OCI-LY1 (cell line): ENCODE measurements around the gene C1QTNF6.

Source experiments
- H2AFZ ChIP-seq: fragments of 200-600 bp; sonication (generic), shearing (Covaris generic); 2 replicates; pipeline ENCODE4 v1.6.0; 2014; ENCODE audit warnings: antibody characterized with exemption, mild to moderate bottlenecking, low read length
- H3F3A ChIP-seq: fragments of 200-600 bp; sonication (generic), shearing (Covaris generic); 2 replicates; pipeline ENCODE4 v1.6.0; 2014; ENCODE audit warnings: mild to moderate bottlenecking, antibody characterized with exemption, low read length, moderate library complexity; ENCODE audit not compliant: insufficient read depth
- H3K27ac ChIP-seq: fragments of 200-600 bp; sonication (generic); 2 replicates; pipeline ENCODE4 v1.5.1; 2014; ENCODE audit warnings: low read length, mixed run types, mild to moderate bottlenecking, low read depth; ENCODE audit not compliant: poor library complexity, severe bottlenecking
- H3K27me3 ChIP-seq: fragments of 200-600 bp; sonication (generic); 2 replicates; pipeline ENCODE4 v1.6.0; 2014; ENCODE audit warnings: antibody characterized with exemption, mild to moderate bottlenecking, low read length, moderate library complexity; ENCODE audit not compliant: insufficient read depth
- H3K36me3 ChIP-seq: fragments of 200-600 bp; sonication (generic); 2 replicates; pipeline ENCODE4 v1.6.1; 2014; ENCODE audit warnings: mild to moderate bottlenecking, antibody characterized with exemption, low read length, moderate library complexity, mixed read lengths; ENCODE audit not compliant: insufficient read depth
- H3K4me1 ChIP-seq: fragments of 200-600 bp; sonication (generic); 2 replicates; pipeline ENCODE4 v1.5.1; 2014; ENCODE audit warnings: mild to moderate bottlenecking, low read length, moderate library complexity; ENCODE audit not compliant: insufficient read depth, severe bottlenecking
- H3K4me2 ChIP-seq: fragments of 200-600 bp; sonication (generic), shearing (Covaris generic); 2 replicates; pipeline ENCODE4 v1.6.1; 2014; ENCODE audit warnings: low read length
- H3K4me3 ChIP-seq: fragments of 200-600 bp; sonication (generic); 2 replicates; pipeline ENCODE4 v1.5.1; 2014; ENCODE audit warnings: low read length, low read depth, mild to moderate bottlenecking, mixed read lengths; ENCODE audit not compliant: poor library complexity, severe bottlenecking
- H3K79me2 ChIP-seq: fragments of 200-600 bp; shearing (Covaris generic); 2 replicates; pipeline ENCODE4 v1.6.1; 2016; ENCODE audit warnings: mixed run types, low read length, mixed read lengths; ENCODE audit not compliant: insufficient read depth
- H3K9ac ChIP-seq: fragments of 200-600 bp; sonication (generic), shearing (Covaris generic); 2 replicates; pipeline ENCODE4 v1.6.1; 2014; ENCODE audit warnings: mild to moderate bottlenecking, low read length, mixed read lengths
- H3K9me2 ChIP-seq: fragments of 200-600 bp; sonication (generic), shearing (Covaris generic); 2 replicates; pipeline ENCODE4 v1.6.1; 2014; ENCODE audit warnings: low read depth, mild to moderate bottlenecking, low read length, mixed read lengths
- H3K9me3 ChIP-seq: fragments of 200-600 bp; shearing (Covaris generic); 2 replicates; pipeline ENCODE4 v1.6.1; 2014; ENCODE audit warnings: low read length, mixed read lengths
- H4K20me1 ChIP-seq: fragments of 200-600 bp; sonication (generic), shearing (Covaris generic); 2 replicates; pipeline ENCODE4 v1.6.0; 2016; ENCODE audit warnings: mild to moderate bottlenecking, low read length; ENCODE audit not compliant: insufficient read depth
- CTCF ChIP-seq: fragments of 200-600 bp; sonication (generic), shearing (Covaris generic); IDR thresholded peaks from 2 replicates; pipeline ENCODE4 v1.5.1; 2017; ENCODE audit warnings: mild to moderate bottlenecking, antibody characterized with exemption, low read length, moderate library complexity, mixed read lengths
- EZH2 ChIP-seq: fragments of 200-600 bp; sonication (generic), shearing (Covaris generic); IDR thresholded peaks from 2 replicates; pipeline ENCODE4 v1.8.0; 2017; ENCODE audit warnings: borderline replicate concordance, mixed run types, mild to moderate bottlenecking, antibody characterized with exemption, low read length, moderate library complexity, mixed read lengths

C1QTNF6 gene

GRCh38 chr22:37169947-37170688 is 17.9 kb downstream of the C1QTNF6 start:
- Histone ChIP-seq H3K4me2 (no peak overlapping the region), H3K27me3 (peaks cover 17% of the 10 kb centered on the region), H3K79me2 (no peaks in the 10 kb centered on the region), H3K27ac (no peak overlapping the region), H3K9me3 (no peaks in the 10 kb centered on the region), H3K9me2 (no peaks in the 10 kb centered on the region), H2AFZ (no peak overlapping the region), H3F3A (no peaks in the 10 kb centered on the region), H3K36me3 (no peaks in the 10 kb centered on the region), H3K4me1 (no peaks in the 10 kb centered on the region), H3K4me3 (no peak overlapping the region), H4K20me1 (no peaks in the 10 kb centered on the region), H3K9ac (no peak overlapping the region)
- no peak for TF ChIP-seq EZH2
- TF ChIP-seq CTCF = peak; percentile 36

GRCh38 chr22:37169406-37169805 is 18.6 kb downstream of the C1QTNF6 start:
- H3K9me3 ChIP-seq = no peaks in the 10 kb centered on the region
- no peaks in the 10 kb centered on the region for H4K20me1 ChIP-seq
- H3K4me3 ChIP-seq = no peak overlapping the region
- peaks cover 11% of the 10 kb centered on the region for H3K27me3 ChIP-seq
- H3K79me2 ChIP-seq = no peaks in the 10 kb centered on the region
- no peak overlapping the region for H2AFZ ChIP-seq
- no peaks in the 10 kb centered on the region for H3K9me2 ChIP-seq
- TF ChIP-seq EZH2 (no peak), CTCF (no peak)
- no peak overlapping the region for H3K4me2 ChIP-seq
- no peak overlapping the region for H3K9ac ChIP-seq
- no peaks in the 10 kb centered on the region for H3K36me3 ChIP-seq
- H3K4me1 ChIP-seq = no peaks in the 10 kb centered on the region
- H3F3A ChIP-seq = no peaks in the 10 kb centered on the region
- H3K27ac ChIP-seq = no peak overlapping the region

- Histone ChIP-seq H3F3A (no peaks in the 10 kb centered on the region), H4K20me1 (no peaks in the 10 kb centered on the region), H3K27me3 (peaks cover 7% of the 10 kb centered on the region; the same call in 1 of the 2 replicates), H3K4me2 (no peak overlapping the region), H3K27ac (no peak overlapping the region), H3K4me1 (no peaks in the 10 kb centered on the region), H3K36me3 (no peaks in the 10 kb centered on the region), H3K9me2 (no peaks in the 10 kb centered on the region), H3K79me2 (no peaks in the 10 kb centered on the region), H3K9me3 (no peaks in the 10 kb centered on the region), H3K4me3 (no peak overlapping the region), H2AFZ (no peak overlapping the region), H3K9ac (no peak overlapping the region)
- TF ChIP-seq CTCF = no peak
- TF ChIP-seq EZH2 = no peak
Measured at GRCh38 chr22:37167981-37168647, 19.9 kb downstream of the C1QTNF6 start.
